ENCODE results near the gene EYS.
"Not testable (repeated sequence)": the region's sequence is repeated elsewhere in the genome, so short reads cannot be mapped to it uniquely, and the experiment has no call there.

The EYS gene

DNA sequence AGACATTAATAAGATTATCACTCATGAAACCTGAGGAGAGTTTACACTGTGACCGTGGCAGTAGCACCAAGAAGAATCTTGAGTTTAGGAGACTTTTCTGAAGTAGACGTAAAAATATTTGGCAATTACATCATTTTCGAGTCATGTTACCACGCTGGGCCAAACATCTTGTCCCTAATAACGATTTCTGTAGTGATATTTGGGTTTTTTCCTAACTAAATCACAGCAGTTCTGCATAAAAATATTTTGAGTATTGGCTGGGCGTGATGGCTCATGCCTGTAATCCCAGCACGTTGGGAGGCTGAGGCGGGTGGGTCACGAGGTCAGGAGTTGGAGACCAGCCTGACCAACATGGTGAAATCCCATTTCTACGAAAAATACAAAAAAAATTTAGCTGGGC is 1809.1 kb downstream of the EYS start:
- DNase-seq (ENCODE audit: low read depth) = peak; percentile 70
- TF ChIP-seq, protein P1, sequence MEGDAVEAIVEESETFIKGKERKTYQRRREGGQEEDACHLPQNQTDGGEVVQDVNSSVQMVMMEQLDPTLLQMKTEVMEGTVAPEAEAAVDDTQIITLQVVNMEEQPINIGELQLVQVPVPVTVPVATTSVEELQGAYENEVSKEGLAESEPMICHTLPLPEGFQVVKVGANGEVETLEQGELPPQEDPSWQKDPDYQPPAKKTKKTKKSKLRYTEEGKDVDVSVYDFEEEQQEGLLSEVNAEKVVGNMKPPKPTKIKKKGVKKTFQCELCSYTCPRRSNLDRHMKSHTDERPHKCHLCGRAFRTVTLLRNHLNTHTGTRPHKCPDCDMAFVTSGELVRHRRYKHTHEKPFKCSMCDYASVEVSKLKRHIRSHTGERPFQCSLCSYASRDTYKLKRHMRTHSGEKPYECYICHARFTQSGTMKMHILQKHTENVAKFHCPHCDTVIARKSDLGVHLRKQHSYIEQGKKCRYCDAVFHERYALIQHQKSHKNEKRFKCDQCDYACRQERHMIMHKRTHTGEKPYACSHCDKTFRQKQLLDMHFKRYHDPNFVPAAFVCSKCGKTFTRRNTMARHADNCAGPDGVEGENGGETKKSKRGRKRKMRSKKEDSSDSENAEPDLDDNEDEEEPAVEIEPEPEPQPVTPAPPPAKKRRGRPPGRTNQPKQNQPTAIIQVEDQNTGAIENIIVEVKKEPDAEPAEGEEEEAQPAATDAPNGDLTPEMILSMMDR (conservative IDR thresholded peaks at IDR 0.05; ENCODE audit: control insufficient read depth, insufficient read depth, low read depth, low read length) = no peak
- no peak overlapping the region for H3K4me3 ChIP-seq (ENCODE audit: control insufficient read depth, low read depth, low read length)

DNA sequence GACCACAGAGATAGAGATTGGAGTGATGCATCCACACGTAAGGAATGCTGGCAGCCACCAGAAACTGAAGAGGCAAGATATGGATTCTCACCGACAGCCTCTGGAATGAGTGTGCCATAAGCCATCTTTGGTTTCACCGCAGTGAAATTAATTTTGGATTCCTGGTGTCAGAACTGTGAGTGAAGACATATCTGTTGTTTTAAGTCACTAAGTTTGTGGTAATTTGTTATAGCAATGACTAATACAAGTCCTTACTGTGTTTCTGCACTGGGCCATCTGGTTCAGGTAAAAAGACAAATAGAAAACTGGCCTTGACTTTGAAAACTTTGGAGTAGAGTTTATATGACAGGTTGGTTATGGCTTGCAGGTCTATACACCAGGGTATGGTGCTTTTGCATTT is 1809.6 kb downstream of the EYS start:
- TF ChIP-seq, protein P1 (conservative IDR thresholded peaks at IDR 0.05; ENCODE audit: control insufficient read depth, insufficient read depth, low read depth, low read length) = no peak
- DNase-seq (ENCODE audit: low read depth) = peak; percentile 86
- H3K4me3 ChIP-seq (ENCODE audit: control insufficient read depth, low read depth, low read length) = no peak overlapping the region

DNA sequence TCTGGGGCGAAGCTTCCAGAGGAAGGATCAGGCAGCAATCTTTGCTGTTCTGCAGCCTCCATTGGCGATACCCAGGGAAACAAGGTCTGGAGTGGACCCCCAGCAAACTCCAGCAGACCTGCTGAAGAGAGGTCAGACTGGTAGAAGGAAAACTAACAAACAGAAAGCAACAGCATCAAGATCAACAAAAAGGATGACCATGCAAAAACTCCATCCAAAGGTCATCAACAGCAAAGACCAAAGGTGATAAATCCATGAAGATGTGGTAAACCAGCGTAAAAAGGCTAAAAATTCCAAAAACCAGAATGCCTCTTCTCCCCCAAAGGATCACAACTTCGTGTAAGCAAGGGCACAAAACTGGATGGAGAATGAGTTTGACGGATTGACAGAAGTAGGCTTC is 1818.6 kb downstream of the EYS start:
- no peak for DNase-seq (ENCODE audit: low read depth)
- H3K4me3 ChIP-seq (ENCODE audit: control insufficient read depth, low read depth, low read length) = no peak overlapping the region
- TF ChIP-seq, protein P1 (conservative IDR thresholded peaks at IDR 0.05; ENCODE audit: control insufficient read depth, insufficient read depth, low read depth, low read length) = no peak

DNA sequence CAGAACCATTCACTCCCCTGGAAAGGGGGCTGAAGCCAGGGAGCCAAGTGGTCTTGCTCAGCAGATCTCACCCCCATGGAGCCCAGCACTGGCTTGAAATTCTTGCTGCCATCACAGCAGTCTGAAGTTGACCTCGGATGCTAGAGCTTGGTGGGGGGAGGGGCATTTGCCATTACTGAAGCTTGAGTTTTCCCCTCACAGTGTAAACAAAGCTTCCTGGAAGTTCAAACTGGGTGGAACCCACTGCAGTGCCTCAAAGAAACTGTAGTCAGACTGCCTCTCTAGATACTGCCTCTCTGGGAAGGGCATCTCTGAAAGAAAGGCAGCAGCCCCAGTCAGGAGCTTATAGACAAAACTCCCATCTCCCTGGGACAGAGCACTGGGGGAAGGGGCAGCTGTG is 1819.2 kb downstream of the EYS start:
- not testable (repeated sequence) for DNase-seq (ENCODE audit: low read depth); H3K4me3 ChIP-seq (ENCODE audit: control insufficient read depth, low read depth, low read length)

DNA sequence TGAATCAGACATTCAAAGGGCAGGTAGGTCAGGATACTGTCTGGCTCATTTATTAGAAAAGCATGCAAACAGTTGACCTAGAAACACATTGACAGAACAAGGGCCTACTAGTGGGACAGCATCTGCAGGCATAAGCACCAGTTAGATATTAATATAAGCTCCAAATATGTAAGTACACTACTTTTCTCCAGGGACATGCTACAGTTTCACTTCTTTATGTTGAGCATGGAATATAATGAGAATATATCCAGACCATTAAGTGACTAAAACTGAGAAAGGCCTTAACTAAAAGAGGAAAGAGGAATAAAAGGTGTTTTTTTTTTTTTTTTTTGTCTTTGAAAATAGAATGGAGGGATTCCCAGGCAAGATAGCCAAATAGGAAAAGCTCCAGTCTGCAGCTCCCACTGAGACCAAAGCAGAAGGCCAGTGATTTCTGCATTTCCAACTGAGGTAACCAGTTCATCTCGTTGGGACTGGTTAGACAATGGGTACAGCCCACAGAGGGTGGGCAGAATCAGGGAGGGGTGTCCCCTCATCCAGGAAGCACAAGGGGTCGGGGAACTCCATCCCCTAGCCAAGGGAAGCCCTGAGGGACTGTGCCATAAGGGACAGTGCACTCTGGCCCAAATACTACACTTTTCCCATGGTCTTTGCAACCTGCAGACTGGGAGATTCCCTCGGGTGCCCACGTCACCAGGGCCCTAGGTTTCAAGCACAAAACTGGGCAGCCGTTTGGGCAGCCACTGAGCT is 1819.8 kb downstream of the EYS start:
- TF ChIP-seq, protein P1 (conservative IDR thresholded peaks at IDR 0.05; ENCODE audit: control insufficient read depth, insufficient read depth, low read depth, low read length) = no peak
- no peak overlapping the region for H3K4me3 ChIP-seq (ENCODE audit: control insufficient read depth, low read depth, low read length)
- no peak for DNase-seq (ENCODE audit: low read depth)

DNA sequence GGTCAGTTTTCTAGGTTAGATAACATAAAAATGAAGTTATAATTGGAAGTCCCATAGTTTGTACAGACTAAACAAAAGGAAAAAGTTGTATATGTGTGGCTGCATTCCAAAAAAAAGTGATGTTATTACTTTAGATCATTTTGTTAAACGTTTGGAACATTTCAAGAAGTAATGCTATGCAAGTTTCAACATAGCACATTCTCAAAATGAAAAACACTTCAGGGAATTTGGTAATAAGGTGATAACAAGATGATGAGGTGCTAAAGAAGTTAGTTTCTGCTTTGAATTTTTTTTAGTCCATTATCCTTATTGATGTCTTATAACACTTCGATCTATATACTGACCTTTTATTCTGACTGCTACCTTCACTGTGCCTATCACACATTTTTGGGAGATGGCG is 1820.7 kb downstream of the EYS start:
- TF ChIP-seq, protein P1 (conservative IDR thresholded peaks at IDR 0.05; ENCODE audit: control insufficient read depth, insufficient read depth, low read depth, low read length) = no peak
- no peak for DNase-seq (ENCODE audit: low read depth)
- H3K4me3 ChIP-seq (ENCODE audit: control insufficient read depth, low read depth, low read length) = no peak overlapping the region

DNA sequence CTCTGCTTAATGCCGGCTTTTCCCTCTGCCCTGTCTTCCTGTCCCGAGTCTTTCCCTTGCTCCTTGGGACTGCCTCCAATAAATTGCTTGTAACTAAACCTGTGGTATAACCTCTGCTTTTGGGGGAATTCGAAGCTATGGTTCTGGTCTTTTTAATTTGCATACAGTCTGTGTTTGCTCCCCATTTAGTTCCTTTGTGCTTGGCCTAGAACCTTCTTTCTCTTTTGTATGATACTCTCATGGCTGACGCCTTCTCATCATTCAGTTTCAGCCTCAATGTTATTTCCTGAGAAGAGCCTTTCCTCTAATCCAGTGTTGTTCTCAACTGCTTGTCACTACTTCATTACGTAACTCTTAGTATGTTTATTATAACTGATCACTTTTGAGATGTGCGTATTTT is 1823.4 kb downstream of the EYS start:
- H3K4me3 ChIP-seq (ENCODE audit: control insufficient read depth, low read depth, low read length) = no peak overlapping the region
- TF ChIP-seq, protein P1 (conservative IDR thresholded peaks at IDR 0.05; ENCODE audit: control insufficient read depth, insufficient read depth, low read depth, low read length) = no peak
- DNase-seq (ENCODE audit: low read depth) = no peak

Measured in fibroblast of mammary gland (primary cell).